A673 (cell line): ENCODE data around the gene EPB41L4A.

Experiments
- EZH2 ChIP-seq: fragments of 200-600 bp; sonication (generic); IDR thresholded peaks from 2 replicates; pipeline ENCODE4 v1.6.1; 2017; ENCODE audit warnings: borderline replicate concordance, low read depth, mild to moderate bottlenecking, mixed read lengths, antibody characterized with exemption, low read length; ENCODE audit not compliant: poor library complexity, severe bottlenecking
- TF ChIP-seq, protein P1 (sequence below): fragments of 300-800, 200-600 bp; sonication (generic); conservative IDR thresholded peaks from 2 replicates; pipeline ENCODE4 v1.5.1; 2017; ENCODE audit warnings: low read depth, mild to moderate bottlenecking, antibody characterized with exemption, low read length, moderate library complexity, mixed read lengths

DNA sequence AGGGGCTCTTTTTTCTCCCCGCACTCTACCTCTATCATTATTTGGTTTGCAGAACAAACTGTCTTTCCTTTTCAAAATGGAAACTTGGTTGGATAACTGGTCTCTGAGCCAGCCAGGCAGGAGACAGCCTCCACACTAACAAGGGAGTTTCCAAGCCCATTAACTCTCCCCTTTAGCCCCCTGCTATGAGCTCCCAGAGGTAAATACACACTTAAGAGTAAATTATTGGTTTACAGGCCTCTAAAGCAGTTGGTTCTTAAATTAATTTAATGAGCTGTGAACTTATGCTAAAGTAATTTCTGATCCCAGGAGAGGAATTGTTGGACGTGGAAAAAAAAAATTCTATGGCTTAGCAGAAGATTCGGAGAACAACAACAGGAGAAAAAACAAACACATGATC lies 30.3 kb downstream of the EPB41L4A start:
- TF ChIP-seq EZH2, result no peak
- TF ChIP-seq, protein P1, sequence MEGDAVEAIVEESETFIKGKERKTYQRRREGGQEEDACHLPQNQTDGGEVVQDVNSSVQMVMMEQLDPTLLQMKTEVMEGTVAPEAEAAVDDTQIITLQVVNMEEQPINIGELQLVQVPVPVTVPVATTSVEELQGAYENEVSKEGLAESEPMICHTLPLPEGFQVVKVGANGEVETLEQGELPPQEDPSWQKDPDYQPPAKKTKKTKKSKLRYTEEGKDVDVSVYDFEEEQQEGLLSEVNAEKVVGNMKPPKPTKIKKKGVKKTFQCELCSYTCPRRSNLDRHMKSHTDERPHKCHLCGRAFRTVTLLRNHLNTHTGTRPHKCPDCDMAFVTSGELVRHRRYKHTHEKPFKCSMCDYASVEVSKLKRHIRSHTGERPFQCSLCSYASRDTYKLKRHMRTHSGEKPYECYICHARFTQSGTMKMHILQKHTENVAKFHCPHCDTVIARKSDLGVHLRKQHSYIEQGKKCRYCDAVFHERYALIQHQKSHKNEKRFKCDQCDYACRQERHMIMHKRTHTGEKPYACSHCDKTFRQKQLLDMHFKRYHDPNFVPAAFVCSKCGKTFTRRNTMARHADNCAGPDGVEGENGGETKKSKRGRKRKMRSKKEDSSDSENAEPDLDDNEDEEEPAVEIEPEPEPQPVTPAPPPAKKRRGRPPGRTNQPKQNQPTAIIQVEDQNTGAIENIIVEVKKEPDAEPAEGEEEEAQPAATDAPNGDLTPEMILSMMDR, result no peak
